ENCODE data around the gene DAAM1.

The DAAM1 gene

DNA sequence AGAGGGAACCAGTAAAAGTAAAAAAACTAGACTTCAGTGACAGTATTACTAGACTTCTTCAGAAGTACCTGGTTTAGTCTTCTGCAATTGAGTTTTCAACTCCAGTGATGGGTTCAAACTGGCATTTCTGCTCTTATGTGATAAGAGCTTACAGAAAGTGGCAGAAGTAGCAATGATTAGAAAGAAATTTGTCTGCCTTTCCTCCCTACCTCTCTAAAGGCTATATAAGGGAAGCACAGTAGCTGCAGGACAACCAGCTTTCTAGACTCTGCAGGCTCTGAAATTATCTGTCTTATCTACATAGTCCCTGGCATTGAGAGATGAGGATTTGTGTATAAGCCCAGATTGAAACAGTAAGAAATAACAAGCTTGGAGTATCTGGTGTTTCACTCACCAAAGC is 107.5 kb downstream of the DAAM1 start:
- DNase-seq: no peak

GRCh38 chr14:59296508-59296907 is 108.0 kb downstream of the DAAM1 start:
- DNase-seq: no peak

DNA sequence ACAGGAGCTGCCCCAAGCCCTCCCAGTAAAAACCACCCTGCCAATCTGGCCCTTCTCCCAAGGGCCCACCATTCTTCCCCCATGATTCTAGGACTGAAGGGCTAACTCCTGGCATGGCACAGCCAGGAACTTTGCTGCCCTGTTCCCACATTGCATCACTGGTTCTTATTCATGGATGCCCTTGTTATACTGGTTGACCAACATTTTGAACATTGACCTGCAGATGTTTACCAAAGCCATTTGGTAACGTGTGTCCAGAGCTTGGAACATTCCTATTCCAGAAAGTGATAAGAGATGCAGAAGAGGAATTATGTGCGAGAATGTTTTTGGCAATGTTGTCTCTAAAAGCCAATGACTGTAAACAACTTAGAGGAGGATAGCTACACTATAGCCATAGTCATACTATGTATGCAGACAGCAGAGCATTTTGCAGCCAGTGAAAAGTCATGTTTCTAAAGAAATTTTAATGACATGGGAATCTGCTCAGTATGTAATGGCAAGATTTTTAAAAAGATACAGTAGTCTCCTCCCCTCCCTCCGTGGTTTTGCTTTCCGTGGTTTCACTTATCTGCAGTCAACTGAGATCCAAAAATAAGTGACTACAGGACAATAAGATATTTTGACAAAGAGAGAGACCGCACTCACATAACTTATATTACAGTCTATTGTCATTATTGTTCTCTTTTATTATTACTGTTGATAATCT is 108.8 kb downstream of the DAAM1 start:
- DNase-seq: no peak

DNA sequence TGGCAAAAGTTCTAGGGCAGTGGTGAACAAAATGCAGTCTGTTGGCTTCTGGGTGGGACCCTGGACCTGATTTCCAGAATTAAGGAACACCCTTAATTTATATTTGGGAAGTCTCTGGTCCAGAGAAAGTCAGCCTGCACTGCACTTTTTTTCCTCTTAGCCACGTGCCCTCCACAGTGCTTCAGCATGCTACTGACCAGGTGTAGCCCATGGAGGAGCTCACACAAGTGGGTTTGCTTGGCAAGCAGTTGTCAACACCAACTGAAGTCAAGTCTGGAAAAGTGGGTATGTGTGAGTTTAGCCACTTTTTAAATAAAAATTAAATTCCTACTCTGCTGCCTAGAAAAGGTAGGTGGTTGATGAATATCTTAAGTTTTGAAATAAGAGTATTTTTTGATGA is 111.3 kb downstream of the DAAM1 start:
- DNase-seq: no peak

DNA sequence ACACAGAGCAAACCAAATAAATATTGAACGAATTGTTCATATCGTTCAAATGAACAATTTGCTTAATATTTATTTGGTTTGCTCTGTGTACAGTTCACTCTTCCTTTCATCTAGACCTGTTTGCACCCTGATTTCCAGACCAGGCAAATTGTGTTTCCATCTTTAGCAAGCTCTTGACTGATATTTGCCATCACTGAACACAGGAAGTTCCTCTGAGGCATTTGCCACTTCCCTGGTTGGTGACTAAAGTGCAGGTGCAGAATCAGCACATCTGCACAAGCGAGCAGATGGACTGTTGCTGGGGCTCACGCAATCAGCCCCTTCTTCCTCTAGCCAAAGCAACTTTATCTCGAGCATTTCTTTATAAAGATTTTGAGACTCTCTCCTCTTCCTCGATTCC is 112.9 kb downstream of the DAAM1 start:
- DNase-seq: no peak

DNA sequence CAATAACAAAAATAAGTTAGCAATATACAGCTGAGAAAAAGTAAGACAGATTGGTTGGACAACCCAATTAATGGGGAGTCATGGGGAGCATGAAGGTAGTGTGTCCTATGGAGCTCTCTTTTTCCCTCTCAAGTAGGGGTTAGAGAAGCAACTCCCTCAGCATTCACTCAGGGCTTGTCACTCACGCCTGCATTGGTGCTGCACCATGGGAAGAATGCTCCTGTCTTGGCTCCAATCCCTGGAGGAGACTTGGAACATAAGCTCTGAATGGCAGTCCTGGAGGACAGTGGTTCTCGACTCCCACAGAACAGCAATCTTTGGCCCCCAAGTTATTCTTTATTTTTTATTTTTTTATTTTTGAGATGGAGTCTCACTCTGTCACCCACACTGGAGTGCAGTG is 113.8 kb downstream of the DAAM1 start:
- DNase-seq: no peak

DNA sequence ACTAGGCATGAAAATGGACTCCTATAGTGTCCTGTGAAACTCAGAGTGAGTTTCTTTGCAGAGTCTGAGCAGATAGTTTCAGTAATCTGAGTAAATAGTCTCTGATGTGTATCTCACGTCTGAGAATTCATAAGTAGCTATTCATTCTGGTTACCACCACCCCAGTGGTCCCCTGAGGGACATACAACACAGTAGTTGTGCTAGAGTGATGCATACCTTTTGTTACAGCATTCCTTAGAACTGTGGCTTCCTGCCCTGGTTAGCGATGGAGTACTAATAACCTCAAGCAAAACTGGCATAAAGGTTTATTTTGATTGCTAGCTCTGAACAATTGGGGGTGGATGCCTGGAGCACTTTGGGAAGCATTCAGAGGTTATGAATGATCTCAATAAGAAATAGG is 114.7 kb downstream of the DAAM1 start:
- DNase-seq: no peak

GRCh38 chr14:59305231-59305630 is 116.8 kb downstream of the DAAM1 start:
- no peak for DNase-seq

- DNase-seq: no peak
These were observed 117.5 kb downstream of the DAAM1 start for GRCh38 chr14:59305836-59306555.

DNA sequence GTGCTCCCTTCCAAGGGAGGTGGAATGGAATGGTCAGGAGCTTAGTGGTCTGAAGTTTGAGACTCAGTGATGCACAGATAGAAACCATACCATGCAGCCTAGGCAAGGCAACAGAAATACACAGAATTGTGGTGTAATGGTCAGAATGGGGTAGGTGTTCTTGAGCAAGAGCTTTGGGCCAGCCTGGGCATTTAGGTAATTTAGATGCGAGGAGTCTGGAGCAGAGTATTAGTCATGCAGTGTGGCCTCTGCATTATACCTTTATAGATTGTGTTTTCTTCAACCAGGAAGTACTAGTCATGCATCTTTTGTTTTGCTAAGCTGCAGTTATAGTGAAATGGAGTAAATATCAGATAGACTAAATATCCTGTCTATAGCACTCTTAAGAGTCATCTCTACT is 118.3 kb downstream of the DAAM1 start:
- no peak for DNase-seq

GRCh38 chr14:59308086-59308485 is 119.6 kb downstream of the DAAM1 start:
- no peak for DNase-seq

DNA sequence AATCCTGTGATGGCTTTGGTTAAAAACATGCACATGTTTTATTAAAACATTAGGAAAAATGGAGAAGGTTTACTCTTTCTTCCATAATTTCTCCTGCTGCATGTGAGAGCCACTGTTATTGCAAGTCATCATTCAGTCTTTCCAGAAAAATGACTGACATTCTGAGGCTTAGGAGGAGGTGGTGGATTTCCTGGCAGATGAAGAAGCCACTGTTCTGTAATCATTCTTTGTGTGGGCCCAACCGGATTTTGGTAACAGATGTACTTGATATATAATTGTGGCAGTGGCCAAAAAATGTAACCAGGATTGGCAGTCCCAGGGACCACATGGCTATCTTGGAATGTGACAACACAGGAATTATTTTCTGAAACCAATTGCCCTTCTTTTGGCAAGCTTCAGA is 120.2 kb downstream of the DAAM1 start:
- DNase-seq: no peak

DNA sequence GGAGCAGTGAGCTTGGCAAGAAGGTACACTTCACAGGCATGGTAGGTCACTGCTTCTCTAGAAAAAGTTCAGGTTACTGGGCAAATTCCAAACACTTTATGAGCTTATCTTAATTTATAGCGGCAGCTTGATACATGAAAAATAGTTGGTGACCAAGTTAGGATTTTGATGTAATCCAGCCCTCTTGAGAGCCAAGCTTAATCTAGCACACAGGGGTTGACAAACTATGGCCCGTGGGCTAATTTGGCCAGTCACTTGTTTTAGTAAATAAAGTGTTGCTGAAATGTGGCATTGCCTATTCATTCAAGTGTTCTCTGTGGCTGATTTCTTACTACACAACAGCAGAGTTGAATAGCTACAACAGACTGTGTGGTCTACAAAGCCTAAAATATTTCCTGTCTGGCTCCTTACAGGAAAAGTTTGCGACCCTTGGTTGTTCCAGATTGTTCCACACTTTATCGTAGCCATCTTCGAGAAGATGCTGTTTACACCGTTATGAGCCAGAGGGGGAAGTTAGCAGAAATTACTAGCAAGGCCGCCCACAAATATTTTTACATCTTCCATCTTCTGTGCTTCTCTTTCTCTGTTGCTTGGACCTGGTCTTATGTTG is 120.9 kb downstream of the DAAM1 start:
- no peak for DNase-seq

GRCh38 chr14:59310633-59311032 is 122.2 kb downstream of the DAAM1 start:
- DNase-seq: no peak

- DNase-seq: no peak
These were observed 123.3 kb downstream of the DAAM1 start for GRCh38 chr14:59311723-59312122.

DNA sequence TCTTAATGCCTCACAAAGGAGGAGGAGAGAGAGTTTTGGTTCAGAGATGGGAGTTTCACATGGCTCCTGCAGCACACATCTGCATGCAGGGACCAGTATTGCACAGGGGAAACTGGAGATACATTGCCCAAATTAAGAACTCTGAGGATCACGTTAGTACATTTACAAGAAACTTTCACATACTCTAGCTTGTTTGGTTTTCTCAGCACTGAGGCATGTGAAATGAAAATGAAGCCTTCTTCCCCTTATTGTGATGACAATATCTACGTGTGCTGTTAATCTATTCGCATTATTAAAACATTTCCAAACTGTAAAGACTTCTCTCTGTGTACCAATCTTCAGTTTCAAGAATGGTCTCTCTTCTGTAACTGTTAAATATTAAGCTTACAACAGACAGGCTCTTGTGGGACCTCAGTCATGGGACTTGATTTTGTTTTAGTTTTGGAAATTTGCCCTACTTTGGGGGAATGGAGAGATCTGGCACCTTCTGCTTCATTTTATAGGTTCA is 124.7 kb downstream of the DAAM1 start:
- DNase-seq: no peak

GRCh38 chr14:59313658-59314608 is 125.5 kb downstream of the DAAM1 start:
- no peak for DNase-seq

DNA sequence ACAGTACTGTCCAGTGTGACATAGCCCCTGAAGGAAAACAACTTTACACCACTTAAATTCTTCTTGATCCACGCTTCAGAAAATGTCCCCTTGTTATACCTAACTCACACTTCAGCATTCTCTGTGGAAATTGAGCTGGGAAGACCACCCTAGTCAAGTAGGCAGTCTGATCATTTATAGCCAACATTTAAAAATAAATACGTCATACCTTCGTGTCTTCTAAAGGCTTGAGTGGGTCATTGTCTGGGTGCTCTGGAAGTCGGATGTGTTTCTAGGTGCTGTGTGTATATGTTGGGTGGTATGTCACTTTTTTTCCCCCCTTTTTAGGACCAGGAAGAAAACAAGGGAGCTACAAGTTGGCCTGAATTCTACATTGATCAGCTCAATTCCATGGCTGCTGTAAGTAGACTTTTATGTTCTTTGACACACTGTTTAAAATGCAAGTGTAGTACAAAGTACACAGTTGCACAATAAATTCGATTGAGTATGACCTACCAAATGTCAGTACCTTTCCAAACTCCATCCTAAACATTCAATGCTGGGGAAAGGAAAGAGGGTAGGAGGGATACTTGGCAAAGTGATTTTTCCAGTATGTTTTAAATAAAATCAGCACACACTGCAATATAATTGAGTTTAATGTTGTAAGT is 126.6 kb downstream of the DAAM1 start:
- DNase-seq: no peak

- DNase-seq: no peak
These were observed 127.8 kb downstream of the DAAM1 start for GRCh38 chr14:59316151-59316830.

- DNase-seq: no peak
These were observed 128.9 kb downstream of the DAAM1 start for GRCh38 chr14:59317346-59317745.

DNA sequence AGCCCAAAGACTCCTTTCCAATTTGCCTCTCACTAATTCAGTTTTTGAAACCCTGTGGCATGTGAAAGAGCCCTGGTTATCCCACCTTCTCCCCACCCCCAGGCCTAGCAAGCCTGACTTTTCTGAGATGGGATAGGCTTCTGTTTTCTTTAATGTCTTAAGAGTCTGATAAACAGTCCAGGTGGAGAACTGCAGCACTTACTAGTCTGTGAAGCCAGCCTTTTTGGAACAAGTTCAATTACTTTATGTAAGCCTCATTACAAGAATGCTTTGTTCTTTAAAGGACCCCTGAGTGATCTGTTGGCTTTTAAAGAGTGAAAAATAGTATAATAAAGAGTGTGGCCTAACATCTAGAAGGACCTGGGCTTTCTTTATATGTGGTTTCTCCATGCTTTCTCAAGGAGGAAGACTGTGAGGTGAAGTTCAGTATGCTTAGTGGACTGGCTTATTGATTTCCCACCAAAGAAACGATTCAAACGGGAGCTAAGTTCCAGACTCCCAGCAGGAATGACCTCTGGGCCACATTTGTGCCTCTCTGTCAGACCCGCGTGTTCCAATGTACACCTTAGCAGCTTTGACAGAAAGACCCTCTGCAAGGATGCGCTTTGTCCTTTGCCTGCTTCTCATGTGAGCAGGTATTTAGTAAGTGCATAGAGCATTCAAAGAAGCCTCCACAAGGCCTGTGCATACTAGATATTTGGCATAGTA is 129.5 kb downstream of the DAAM1 start:
- DNase-seq: no peak

All from stimulated activated CD4-positive, alpha-beta T cell treated with anti-CD3 and anti-CD28 coated beads, Interleukin-12 subunit alpha, Interleukin-12 subunit beta, amount 100 ng/mL, for 4 hours (primary cell).